K562 (cell line): ENCODE results near the gene GNGT2.

Experiments
- TF ChIP-seq, protein P1 (sequence below): fragments of 250-450 bp; sonication (Bioruptor Pico); IDR thresholded peaks from 2 replicates; pipeline ENCODE4 v1.8.0; 2021; ENCODE audit warnings: moderate library complexity, mild to moderate bottlenecking, inconsistent platforms
- TF ChIP-seq, protein P2 (sequence below): fragments of 150-350 bp; conservative IDR thresholded peaks from 2 replicates; pipeline ENCODE4 v1.6.1; 2014; ENCODE audit warnings: low read length

- TF ChIP-seq, protein P1, sequence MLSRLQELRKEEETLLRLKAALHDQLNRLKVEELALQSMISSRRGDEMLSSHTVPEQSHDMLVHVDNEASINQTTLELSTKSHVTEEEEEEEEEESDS (CRISPR knock-in tag), result no peak
- TF ChIP-seq, protein P2, sequence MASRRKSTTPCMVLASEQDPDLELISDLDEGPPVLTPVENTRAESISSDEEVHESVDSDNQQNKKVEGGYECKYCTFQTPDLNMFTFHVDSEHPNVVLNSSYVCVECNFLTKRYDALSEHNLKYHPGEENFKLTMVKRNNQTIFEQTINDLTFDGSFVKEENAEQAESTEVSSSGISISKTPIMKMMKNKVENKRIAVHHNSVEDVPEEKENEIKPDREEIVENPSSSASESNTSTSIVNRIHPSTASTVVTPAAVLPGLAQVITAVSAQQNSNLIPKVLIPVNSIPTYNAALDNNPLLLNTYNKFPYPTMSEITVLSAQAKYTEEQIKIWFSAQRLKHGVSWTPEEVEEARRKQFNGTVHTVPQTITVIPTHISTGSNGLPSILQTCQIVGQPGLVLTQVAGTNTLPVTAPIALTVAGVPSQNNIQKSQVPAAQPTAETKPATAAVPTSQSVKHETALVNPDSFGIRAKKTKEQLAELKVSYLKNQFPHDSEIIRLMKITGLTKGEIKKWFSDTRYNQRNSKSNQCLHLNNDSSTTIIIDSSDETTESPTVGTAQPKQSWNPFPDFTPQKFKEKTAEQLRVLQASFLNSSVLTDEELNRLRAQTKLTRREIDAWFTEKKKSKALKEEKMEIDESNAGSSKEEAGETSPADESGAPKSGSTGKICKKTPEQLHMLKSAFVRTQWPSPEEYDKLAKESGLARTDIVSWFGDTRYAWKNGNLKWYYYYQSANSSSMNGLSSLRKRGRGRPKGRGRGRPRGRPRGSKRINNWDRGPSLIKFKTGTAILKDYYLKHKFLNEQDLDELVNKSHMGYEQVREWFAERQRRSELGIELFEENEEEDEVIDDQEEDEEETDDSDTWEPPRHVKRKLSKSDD, result no peak
Measured at GRCh38 chr17:49231563-49231894, 21.2 kb upstream of the GNGT2 start.
